Activated CD4-positive, alpha-beta T cell treated with anti-CD3 and anti-CD28 coated beads, Interleukin-2, amount 50 U/mL, for 16 hours (primary cell): ENCODE data around the gene SSBP3.

Source experiments
- DNase-seq: peaks from one replicate; pipeline ENCODE4 v3.0.0-alpha.2; 2020

The SSBP3 gene

DNA sequence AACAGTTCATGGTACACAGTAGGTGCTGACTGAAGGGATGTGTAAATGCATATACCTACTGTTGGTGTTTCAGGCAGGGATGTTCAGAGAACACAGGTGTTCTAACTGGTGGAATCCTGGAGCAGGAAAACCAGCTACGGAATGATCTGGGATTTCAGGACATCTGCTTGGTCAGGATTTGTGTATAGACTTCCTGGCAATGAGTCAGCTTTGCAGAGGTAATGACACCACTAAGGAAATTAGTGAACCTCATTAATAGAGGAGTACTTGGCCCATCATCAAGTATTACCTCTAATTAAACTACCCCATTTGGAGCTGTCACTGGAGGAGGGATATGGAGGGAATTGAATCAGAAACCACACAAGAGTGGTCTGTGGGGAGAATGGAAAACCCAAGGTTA, 198.9 kb downstream of the SSBP3 start:
- DNase-seq, result no peak

DNA sequence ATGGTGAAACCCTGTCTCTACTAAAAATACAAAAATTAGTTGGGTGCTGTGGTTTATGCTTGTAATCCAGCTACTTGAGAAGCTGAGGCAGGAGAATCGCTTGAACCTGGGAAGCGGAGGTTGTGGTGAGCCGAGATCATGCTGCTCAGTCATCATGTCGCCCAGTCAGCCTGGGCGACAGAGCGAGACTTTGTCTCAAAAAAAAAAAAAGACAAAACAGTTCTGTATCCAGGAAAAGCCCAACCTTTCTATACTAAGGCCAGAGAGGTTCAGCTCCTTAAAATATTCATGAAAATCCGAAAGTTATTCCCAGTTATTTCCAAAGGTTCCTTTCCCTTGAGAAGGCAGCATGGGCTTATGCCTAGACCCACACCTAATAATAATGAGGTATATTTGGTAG, 202.0 kb downstream of the SSBP3 start:
- DNase-seq, result no peak

DNA sequence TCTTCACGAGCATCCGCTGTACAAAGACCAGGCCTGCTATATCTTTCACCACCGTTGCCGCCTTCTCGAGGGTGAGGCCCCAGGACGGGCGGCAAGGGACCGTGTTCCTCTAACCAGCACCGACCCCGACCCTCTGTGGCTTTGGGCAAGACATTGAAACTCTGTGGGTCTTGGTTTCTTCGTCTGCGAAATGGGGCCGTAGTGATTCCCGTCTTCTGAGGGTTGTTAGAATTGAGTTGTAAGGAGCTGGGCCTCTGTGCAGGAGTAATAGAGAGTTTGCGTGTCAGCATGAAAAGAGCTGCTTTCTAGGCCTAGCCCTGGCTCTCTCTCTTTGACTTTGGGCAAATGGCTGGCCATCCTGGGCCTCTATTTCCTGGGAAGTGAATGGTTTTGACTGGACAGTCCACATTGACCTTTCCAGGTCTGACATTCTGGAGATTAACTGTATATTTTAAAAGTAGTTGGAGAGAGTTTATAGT, 205.6 kb downstream of the SSBP3 start:
- DNase-seq, result peak; percentile 12

DNA sequence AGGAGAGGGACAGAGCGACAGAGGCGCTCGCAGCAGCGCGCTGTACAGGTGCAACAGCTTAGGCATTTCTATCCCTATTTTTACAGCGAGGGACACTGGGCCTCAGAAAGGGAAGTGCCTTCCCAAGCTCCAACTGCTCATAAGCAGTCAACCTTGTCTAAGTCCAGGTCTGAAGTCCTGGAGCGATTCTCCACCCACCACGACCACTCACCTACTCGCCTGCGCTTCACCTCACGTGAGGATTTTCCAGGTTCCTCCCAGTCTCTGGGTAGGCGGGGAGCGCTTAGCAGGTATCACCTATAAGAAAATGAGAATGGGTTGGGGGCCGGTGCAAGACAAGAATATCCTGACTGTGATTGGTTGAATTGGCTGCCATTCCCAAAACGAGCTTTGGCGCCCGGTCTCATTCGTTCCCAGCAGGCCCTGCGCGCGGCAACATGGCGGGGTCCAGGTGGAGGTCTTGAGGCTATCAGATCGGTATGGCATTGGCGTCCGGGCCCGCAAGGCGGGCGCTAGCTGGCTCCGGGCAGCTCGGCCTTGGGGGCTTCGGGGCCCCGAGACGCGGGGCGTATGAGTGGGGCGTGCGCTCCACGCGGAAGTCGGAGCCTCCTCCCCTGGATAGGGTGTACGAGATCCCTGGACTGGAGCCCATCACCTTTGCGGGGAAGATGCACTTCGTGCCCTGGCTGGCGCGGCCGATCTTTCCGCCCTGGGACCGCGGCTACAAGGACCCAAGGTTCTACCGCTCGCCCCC, 206.3 kb downstream of the SSBP3 start, which contains the start of the genes CYB5RL and MRPL37:
Gene CYB5RL, minus strand, starts transcription at position 266 of the 754 bp plus-strand sequence. CDS start 4,414 bp downstream, outside the sequence.
Gene MRPL37, plus strand, starts transcription at position 403 of the 754 bp plus-strand sequence. Its CDS starts 77 bp downstream, at position 480.
- peak; percentile 98 for DNase-seq

DNA sequence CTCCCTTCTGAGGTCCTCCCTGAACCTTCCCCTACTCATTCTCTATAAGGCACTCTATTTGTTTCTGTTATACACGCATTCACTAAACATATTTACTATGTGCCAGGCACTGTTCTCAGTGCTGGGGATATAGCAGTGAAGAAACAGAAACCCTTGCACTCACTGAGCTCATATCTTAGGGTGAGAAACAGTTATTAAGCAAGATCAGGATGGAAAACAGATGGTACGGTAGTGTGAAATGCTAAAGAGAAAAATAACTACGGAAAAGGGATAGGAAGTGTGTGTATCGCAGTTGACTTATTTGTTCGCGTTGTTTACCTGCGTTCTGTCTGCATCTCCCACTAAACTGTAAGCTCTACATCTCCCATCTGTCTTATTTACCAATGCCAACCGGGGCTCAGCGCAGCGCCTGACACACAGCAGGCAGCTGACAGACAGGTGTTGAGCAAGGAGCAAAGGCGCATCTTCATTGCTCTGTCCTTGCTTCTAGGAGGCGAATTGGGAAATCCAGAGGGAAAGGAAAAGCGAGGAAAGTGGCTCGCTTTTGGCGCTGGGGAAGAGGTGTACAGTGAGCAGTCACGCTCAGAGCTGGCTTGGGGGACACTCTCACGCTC, 206.9 kb downstream of the SSBP3 start:
- no peak for DNase-seq

DNA sequence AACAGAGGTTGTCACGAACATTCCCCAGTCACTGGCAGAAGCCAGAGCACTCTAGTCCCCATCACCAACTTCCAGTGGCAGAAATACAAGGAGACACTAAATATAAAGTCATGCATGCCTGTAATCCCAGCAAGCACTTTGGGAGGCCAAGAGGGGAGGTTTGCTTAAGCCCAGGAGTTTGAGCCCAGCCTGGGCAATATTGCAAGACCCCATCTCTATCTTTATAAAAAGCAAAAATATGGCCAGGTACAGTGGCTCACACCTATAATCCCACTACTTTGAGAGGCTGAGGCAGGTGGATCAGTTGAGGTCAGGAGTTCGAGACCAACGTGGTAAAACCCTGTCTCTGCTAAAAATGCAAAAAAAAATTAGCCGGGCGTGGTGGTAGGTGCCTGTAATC, 212.7 kb downstream of the SSBP3 start:
- no peak for DNase-seq

DNA sequence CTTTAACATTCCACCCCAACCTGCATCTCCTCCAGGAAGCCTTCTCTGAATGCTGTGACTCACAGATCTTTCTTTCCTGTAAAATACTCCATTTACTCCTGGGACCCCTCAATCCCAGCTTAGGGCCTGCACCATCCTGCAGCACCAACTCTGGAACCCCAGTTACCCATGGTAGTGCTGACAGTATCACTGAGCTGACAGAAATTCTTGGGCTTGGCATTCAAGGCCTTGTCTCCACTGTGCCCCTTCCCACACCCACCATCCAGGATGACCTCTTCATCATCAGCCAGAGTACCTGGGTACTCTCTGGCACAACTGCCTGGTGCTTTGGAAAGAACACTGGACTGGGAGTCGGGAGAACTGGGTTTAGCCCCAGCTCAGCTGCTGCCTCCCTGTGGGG, 214.7 kb downstream of the SSBP3 start:
- no peak for DNase-seq

DNA sequence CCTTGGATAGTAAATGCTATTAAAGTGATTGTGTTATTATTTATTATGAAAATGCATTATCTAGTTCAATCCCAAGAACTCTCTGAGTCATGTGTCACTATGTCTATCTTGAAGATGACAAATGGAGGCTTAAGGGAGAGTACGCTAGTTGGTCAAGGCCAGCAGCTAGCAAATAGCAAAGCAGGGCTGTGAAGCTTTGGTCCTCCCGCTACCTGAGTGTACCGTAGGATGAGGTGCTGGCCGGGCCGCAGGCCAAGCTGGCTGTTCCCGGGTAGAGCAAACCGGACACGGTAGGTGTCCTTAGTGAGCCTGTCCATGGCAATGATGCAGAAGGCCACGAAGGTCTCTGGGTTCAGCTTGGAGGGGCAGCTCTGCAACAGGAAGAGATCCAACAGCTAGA, 215.7 kb downstream of the SSBP3 start:
- DNase-seq, result no peak

DNA sequence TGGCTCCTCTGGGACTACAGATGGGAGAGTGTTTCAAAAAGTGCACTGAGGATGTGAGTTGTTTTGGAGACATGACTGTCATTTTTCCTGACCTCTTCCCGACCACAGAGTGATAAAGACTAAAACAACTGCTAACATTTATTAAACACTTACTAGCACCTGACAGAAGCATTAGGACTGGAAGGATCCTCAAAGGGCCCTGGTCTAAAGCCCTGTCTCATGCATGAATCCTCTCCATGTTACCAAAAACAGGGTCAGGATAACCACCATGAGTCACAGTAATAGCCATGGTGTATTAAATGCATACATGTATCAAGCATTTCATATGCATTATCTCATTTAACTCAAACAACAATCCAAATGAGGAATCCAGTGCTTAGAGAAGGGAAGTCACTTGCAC, 217.9 kb downstream of the SSBP3 start:
- DNase-seq, result no peak

DNA sequence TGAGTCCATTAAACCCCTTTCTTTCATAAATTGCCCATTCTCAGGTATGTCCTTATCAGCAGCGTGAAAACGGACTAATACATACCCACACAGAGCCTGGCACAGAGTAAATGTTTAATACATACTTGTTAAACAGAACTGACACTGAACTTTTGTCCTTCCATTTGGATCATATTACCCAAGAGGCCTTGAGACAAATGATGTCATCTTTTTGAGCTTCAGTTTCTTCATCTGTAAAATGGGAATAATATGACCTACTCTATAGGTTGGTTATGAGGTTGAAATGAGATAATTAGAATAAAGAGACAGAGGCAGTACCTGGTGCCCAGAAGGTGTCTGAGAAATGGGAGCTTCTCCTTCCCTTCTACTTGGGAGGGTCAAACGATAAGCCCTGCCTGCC, 220.1 kb downstream of the SSBP3 start:
- DNase-seq, result no peak

DNA sequence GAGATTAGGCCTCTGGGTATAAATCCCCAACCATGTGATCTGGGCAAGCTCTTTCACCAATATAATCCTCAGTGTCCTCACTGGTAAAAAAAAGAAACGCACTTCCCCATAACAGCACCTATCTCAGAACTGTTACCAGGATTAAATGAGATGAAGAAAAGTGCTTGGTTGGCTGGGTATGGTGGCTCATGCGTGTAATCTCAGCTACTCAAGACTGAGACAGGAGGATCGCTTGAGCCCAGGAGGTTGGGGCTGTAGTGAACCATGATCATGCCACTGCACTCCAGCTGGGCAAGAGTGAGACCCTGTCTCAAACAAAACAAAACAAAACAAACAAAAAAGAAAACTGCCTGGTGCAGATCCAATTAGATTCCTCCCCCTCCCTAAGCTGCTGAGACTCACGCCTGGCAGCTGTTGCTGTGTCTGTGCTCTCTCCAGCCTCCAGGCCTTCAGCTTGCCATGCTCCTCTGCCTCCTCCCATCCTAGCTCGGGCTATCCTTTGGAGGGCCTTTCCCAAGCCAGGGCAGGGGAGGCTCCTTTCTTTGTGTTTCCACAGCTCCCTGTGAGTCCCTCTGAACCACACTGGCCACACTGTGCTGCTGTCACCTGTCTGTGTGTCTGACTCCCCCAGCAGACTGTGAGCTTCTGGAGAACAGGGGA, 225.4 kb downstream of the SSBP3 start:
- no peak for DNase-seq

DNA sequence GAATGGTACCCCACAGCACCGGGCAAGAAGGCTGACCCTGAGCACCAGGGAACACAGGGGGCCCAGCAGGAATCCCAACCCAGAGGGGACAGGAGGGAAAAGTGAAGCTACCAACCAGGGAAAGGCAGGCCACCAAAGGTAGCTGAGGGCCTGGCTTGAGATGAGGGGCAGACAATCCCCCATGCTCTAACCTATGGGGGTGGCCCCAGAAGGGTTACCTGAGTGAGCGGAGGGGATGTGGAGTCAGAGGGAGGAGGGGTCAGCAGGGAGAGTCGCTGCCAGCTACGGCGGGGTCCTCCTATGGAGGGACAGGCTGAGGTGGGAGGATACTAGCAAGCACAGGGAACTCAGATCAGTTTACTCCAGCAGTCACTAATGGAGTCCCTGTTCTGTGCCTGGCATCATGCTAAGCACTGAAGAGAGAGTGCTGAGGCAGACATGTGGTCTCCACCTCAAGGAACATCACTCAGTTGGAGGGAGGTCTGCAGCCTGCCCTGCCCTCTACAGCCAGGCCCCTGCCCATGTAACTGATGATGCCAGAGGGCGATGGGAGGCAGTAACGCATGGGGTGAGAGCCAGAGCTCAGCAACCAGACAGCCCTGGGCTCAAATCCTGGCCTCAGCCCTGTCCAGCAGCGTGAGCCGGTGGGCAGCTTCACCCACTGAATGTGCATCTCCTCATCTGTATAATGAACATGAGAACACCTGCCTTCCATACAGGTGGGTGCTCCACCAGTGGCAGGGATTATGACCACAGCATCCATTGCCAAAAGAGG, 227.7 kb downstream of the SSBP3 start:
- no peak for DNase-seq

DNA sequence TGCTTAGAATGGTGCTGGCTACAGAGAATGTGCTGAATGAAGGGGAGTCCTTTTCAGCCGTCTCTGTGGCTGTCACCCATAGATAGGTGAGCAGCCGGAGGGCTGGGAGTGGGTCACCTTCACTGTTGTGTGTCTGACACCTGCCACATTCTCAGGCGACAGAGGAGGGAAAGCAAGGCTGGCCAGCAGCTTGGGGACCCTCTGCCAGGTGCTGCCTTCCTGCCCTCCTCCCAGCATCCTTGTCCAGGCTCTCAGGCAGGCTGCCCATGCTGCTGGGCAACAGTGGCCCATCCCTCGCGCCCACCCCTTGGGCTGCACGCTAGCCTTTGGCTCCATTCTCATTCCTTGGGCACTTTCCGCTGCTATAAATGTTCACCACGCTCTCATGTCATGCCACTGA, 228.5 kb downstream of the SSBP3 start:
- DNase-seq, result no peak

DNA sequence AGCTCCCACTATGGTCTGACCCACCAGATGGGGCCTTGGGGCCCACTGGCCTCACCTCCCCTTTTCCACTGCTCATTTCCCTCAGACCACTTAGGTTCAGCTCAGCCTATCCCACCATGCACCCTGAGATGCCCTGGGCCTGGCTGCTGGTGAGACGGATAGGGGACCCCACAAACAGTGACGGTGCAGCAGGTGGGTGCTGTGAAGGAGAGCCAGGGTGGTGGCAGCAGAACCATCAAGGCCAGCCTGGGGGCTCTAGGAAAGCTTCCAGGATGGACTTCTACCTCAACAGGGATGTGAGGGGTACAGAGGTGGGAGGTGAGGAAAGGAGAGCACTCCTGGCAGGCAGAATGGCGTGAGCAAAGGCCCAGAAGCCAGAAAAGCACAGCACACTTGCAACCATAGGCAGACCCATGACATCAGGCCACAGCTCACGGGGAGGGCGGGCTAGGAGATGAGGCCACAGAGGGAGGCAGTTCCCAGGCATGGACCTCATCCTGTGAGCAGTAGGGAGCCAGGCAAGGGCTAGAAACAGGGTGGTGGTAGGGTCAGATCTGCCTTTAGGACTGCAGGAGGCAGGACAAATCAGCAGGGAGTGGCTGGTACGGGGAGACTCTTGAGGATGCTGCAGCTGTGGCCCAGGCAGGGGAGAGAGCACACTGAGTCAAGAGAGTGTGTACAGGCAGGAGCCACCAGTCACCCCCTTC, 229.4 kb downstream of the SSBP3 start:
- DNase-seq, result no peak
